GM18861 (cell line): Measurements from ENCODE around the gene AXIN2.

Source experiments
- ATAC-seq: cut with Tn5 transposase; IDR thresholded peaks from one replicate; pipeline ENCODE4 v1.9.1; 2021; ENCODE audit not compliant: unreplicated experiment

Gene AXIN2

DNA sequence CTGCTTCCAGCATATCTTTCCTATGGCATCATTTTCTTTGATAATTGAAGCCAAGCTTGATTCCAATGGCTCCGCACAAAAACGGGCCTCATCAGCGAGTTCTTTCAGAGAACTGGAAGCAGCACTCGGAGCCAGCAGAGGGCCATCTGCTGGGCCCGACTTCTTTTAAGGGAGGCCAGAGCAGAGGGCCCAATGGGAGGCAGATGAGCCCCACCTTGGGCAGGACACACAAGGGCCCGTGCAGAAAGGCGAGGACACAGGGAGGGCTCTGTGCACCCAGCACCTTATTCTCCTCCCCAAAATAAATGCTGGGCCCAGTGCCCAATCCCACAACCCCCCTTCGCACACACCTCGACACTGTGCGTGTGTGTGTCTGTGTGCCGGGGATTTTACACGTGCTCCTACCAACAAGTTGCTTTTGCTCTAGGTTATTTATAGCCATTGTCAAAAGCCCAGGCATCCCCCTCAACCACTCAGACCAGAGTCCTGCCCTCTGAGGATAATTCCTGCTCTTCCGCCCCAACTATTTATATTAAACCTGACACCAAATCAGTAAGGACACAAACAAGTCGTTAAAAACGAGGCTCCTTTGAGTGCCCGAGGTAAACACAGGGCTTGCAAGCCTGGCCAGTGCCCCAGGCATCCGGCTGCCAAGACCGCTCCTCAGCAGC lies 6.8 kb downstream of the AXIN2 start:
- no peak for ATAC-seq

DNA sequence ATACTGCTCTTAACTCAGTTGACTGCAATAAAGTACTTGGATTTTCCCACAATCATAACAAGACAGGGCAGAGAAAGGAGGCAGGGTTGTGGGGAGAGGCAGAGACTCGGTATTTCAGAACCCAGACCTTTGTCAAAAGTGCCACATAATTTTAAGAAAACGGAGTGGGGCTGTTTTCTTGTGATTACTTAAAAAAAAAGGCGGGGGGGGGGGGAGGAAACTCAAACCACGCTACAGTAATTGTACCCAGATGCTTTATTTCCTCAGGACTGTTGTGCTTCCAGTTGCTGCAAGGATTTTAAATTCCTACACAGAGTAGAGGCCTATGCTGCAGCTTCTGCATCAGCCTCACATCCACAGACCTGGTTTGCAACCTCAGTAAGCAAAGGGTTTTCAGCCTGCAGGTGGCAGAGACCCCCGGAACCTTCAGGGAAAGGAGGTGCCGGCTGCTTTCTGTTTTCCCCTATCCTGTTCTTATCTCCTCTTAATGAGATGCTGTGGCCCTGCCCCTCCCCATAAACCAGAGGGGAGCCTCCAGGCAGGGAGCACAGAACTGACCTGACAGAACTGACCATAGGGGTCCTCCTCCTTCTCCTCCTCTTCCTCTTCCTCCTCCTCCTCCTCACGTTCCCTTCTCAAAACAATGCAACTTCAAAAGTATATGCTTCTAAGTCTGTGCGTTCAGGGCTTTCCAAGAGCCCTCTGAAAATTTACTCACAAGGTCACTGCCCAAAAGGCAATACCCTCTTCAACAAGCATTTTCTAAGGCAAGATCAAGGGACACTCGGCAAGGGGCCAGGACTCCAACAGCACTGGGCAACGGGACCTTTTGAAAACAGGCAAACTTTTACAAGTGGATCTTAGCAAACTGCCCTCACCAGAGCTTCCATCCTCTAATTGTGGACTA lies 7.5 kb downstream of the AXIN2 start:
- ATAC-seq: no peak

DNA sequence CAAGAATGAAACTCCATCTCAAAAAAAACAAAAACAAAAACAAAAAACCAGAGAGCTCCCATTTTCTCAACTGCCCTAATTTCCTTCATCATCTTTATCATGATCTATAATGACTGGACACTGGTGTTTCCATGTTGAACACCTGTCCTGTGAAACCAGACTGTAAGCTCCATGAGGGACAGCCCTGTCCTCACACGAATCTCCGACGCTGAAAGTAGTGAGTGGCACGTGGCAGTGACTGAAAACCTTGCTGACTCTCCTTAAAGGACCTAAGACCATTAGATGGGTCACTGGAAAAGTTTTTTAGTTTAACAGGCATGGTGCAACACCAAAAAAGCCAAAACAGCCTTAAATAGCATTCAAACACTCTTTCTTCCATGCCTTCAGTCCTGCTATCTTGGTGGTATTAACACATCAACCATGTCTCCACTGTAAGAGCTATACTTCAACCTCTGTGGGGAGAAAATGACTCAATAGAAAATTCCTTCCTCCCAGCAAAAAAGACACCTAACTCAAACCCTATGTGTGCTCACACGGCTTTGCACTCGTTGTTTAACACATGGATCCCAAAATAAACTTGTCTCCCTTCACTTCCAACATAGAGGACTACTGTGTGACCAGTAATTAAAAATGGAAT lies 8.3 kb downstream of the AXIN2 start:
- no peak for ATAC-seq

DNA sequence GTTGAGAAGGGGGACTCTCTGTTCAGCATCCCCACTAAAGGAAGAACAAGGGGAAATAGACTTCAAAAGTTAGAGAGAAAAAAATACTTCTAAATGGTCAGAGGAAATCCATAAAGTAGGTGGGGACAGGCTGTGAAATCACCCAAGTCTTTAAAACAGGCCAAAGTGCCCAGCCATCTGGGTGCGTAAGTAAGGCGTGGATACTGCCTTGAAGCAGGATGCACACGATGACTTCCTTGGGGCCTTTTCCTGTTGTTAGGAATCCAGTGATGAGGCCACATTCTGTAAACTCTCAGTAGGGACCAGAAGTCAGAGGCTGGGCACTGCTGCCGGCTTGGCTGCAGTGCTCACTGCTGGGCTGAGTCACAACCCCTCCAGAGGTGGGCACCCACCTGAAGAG lies 9.2 kb downstream of the AXIN2 start:
- no peak for ATAC-seq

DNA sequence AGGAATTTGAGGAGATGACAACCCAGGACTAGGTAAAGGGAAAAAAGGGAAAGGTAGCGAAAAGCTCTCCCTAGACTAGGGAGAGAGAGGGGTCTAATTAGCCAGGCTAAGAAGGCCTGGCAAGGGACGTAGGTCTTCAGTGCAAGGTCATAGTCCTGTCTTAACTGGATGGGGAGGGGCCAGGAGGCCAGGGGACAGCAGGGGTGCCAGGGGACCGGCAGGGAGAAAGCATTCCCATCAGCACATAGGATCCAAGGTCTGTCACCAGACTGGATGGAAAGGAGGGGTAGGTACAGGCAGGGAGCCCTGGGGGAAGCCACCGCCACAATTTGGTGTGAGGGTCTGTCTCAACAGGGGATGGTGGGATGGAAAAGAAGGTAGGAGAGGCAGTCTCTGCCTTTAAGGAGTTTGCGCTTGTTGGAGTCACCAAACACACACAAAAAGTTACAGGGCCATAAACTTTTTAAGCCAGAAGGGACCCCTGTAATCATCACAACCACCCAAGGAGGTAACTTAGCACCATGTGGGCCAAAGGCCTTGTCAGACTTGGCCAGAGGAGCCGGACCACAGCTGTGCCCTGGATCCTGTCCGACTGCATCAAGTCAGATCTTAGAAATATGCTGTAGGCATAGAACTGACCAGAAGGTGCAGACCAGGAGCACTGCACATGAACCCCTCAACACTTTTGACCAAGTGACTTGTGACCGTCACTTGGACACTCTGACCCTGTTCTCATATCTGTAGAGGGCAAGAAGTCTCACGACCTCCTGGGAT lies 10.0 kb downstream of the AXIN2 start:
- no peak for ATAC-seq

DNA sequence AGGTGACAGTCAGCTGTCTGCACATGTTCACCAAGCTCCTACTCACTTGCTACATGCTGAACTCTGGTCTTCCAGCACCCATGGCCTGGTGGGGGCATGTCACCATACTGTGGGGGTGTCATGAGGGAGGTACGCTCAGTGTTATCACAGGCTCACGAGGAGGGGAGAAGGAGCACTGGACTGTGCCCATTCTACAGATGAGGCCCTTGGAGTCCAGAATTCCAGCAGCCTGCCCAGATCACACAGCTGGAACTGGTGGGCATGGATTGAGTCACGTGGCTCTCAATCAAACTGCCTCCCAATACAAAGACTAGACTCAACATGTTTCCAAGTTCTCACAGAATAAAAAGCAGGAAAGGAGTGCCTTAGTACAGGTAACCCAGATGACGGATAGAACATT lies 10.7 kb downstream of the AXIN2 start:
- no peak for ATAC-seq

DNA sequence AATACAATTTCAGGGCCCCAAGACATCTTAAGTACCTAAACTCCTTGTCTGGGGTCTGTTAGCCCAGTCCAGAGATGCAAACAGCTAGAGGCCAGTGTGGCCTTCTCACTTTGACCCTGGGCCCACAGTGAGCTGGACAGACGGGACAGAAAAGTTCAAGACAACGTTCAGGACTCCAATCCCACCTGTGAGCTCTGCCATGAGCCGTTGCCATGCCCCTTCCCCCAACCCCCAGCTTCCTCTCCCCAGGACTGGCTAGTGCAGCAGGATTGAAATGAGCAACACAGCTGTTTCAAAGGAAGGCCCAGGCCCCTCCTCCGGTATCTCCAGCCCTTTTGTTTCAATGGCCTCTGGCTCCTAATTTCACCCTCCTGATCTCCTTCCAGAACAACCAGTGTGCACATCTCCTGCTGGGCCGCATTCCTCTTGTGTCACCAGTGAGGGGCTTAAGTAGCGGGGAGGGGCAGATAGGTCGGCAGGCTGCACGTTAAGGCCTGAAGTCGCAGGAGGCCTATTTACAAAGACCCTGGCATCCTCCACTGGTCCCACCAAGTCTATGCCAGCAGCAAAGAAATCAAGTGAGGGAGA lies 11.3 kb downstream of the AXIN2 start:
- ATAC-seq: no peak

DNA sequence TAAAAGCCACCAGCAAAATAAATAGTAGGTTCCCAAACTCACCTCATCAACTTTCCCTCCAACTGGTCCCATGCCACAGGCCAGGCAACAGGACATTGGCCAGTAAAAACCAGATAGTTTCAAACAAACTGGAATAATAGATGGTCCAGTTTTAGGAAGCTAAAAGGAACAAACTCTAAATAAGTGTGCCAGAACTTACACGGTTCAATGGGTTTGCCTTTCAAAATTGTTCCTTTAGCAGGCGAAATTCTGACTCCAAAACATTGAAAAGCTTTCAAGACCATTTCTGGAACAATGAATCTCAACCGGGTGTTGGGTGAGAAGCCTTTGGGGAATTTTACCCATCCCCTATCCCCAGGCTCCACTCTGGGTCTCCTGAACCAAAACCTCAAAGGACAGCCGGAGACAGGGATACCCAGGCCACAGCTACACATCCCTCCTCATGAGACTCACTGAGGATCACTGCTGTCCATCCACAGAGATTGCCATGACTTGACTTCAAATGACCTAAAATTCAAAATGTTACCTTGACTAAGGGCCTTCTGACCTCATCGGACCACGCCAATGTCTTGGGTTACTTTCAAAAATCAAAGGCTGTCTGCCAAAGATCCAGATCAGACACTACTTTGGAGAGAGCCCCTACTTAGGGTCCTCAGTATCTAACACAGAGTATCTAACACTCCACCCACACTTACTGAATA lies 13.0 kb downstream of the AXIN2 start:
- ATAC-seq: no peak

DNA sequence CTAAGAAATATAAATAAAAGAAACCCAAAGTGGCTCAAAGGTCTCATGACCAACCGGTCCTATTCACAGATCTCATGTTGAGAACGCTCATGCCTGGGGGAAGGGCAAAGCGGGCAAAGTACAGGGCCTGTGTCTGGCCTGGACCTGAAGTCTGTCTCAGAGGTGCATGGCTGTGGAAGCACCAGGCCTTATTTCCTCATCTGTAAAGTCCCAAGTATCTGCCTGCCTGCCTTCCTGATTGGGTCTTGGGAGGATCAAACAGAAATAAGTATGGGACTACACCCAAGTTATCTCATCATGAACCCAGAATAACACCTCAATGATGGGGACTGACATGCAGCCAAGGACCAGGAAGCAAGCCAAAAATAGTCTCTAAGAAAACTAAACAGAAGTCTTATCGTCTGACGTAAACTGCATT lies 14.2 kb downstream of the AXIN2 start:
- ATAC-seq: no peak

DNA sequence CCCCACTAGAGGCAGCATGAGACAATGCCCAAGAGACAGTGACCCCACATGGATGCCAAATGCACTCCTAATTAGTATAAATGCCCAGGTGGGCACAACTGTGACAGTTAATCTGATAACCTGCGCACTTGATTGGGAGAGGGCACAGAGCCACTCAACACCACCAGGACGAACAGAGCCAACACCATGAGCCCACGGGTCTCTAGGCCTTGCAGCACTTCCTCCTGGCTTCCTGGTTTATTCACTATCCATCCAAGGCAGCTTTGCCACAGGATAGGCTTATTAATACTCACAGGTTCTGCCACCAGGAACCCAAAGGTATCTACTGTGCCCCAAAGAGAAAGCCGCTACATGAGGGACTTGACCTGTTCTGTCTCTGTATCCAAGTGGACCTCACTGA lies 14.9 kb downstream of the AXIN2 start:
- no peak for ATAC-seq

DNA sequence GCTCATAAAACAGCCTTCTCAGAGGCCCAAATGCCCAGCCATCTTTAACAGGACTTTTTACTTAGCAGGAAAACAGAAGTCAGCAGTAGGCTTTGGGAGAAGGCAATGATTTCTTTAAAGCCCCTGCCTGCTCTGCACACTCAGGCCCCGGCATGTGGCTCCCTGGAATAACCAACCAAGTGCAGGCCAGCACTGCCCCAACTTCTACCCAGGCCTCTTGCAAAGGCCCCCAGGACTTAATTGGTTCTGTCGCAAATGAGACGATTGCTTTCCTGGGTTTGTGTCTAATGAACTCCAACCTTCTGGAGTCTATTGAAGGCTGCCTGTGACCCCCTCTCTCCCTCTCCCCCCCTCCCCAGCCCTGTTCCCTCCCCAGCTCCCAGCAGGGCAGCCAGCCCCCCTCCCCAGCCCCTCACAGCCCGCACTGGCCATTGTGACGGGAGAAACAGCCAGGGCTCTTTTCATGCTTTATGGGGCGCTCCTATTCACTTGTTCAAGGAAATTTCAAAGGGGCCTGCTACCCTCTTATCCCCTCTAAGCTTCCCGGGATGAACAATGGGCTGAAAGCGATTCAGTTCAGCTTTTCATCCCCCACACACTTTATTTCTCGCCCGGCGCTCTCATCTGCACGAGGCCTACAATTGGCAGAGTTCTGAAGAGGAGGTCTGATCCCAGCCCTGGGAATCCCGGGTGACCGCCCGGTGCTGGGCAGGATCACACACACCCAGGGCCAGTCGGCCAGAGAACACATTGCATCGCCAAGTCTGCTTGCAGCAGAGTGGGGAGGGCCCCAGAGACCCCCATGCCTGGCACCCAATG lies 15.5 kb downstream of the AXIN2 start:
- no peak for ATAC-seq

DNA sequence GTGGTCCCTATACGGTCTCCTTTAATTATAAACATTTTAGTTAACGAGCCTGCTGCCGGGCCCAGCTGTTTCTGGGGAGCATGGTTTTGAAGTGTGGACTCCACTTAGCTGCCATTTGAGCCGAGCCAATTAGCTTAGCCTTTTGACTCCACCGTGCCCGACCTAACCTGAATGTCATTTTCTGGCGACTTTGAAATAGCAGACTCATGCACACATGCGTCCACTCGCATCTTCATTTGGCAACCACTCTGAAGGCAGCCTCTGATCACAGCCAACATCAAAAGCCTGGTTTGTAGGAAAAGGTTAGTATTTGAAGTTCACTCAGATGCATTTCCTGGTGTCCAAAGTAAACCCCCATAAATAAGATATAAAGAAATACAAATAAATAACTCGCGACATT lies 16.8 kb downstream of the AXIN2 start:
- ATAC-seq: no peak

DNA sequence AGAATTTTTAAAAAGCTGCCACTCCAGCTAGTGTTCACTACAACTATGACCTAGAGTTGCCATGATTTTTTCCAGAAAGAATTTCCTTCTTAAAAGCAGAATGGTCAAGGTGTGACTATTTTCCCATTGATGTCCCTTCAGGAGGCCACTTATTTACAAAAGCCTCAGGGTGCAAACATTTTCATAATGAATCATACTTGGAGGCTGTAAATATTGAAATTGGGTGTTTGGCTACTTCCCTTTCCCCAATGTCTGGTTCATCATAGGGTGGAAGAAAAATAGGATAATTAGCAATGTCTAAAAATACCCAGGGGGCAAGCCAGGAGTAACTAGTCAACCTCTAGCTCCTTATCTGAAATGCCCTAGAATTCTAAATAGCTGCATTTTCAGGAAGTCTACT lies 18.8 kb downstream of the AXIN2 start:
- no peak for ATAC-seq

DNA sequence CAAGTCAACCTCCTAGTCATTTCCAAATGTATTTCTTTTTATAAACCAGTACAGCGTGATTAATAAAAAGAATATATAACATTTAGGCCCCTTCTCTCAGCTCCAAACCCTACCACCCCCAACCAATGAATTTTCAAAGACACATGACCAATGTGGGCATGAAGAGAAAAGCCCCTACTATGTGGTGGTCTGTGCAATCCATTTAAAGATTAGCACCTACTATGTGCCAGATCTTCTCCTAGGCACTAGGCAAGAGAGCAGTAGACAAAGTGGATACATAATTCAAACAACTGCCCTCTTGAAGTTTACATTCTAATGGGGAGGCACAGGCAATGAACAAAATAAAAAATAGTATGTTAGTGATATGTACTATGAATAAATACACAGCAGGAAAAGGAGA lies 19.4 kb downstream of the AXIN2 start:
- ATAC-seq: no peak

DNA sequence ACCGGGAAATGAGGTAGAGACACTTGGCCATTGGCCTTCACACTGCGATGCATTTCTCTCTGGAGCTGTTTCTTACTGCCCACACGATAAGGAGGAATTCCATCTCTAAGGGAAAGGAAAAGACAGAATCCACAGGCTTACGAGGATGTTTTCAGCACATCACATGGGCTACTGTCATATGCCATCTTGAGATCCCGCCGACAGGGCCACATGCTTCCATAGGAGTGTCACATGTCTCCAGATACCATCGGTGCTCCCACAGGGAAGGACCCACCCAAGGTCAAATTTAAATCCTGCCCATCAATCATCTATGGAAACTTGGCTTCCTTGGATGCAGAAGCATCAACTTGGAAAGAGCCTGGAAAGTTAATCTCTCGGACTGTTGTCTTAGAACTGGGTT lies 20.0 kb downstream of the AXIN2 start:
- ATAC-seq: no peak

DNA sequence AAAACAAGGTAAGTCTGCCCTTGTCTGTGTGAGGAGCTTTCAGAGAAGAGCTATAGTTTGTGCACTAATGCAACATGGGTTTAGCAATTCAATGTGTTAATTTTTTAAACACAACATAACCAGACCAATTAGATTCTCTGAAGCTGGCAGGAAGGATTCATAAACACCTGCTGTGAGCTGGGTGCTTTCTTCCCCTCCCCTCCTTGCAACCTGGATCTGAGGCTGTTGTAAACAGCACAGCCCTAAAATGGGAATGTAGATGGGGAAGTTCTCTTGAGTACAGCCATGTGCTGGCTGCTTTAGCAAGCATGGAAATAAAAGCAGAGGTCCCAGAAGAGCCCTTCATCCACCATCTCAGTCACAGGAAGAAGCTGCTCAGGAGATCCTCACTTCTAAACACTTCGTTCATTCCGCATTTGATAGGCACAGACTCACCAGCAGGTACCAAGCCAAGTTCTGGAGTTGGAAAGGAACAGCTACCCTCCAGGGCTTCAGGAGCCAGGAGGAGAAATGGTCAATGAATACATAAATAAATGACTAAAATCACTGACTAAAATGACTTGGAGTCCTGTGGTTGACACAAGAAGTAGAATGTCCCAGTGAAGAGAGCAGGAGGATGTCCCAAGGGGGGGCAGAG lies 21.7 kb downstream of the AXIN2 start:
- no peak for ATAC-seq

DNA sequence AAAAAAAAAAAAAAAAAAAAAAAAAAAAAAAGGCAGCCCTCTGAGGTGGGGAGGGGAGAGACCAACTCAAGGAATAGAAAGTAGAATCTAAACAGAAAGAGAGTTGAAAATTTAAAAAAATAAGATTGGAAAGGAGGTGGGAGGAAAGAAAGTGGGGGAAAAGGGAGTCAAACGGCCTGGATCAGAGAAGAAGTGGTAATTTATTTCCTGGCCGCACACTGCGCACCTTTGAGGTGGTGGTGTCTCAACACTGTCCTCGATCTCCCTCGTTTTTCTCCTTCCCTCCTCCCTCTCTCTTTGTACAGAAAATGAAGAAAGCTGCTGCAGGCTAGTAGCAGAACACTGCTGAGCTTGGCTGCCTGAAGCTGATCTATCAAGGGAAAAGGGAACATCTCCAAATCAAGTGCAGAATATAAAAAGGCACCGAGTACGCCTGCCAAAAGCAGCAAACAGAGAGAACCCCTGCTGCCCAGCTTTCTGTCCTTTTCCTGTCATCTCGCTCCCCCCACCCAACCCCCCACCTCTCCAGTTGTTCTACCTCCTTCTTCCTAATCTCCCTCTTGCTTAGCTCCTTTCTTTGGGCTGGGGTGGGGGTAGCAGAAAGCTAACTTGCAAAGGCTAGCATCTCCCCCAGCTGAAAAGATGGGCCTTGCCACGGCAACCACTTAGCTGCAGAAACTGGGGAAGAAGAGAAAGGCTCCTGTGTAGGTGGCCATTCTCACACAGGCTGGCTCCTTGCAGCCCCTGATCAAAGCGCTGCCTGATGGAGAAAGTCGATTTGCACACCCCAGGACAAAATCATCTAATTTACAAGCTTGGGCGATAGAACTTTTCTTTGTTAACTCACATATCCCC lies 22.5 kb downstream of the AXIN2 start:
- ATAC-seq: no peak
